ENCODE results near the gene NDUFB10.

Gene NDUFB10

GRCh38 chr16:1914084-1914608, 45.2 kb upstream of the NDUFB10 start:
- no peak overlapping the region for H3K4me3 ChIP-seq
- H3K4me1 ChIP-seq = peaks cover 0 to 14% (median 4%) of the 10 kb centered on the region in 4 donors
- intact Hi-C loops (cut with DNase I; ENCODE audit: low total_unique reads) = no loop called here
- H3K27me3 ChIP-seq = peaks cover 0 to 84% of the 10 kb centered on the region in 2 donors
- no peak for DNase-seq
- H3K27ac ChIP-seq = no peak overlapping the region
- H3K9me3 ChIP-seq = no peaks in the 10 kb centered on the region
- no peak for TF ChIP-seq CTCF (IDR thresholded peaks at IDR 0.05)
- H3K36me3 ChIP-seq = no peaks in the 10 kb centered on the region

- no peak for DNase-seq
- no peaks in the 10 kb centered on the region for H3K36me3 ChIP-seq
- no peak overlapping the region for H3K4me3 ChIP-seq
- intact Hi-C loops (cut with DNase I; ENCODE audit: low total_unique reads) = no loop called here
- no peaks in the 10 kb centered on the region for H3K9me3 ChIP-seq
- H3K27ac ChIP-seq = no peak overlapping the region
- H3K4me1 ChIP-seq = peaks cover 0 to 14% (median 4%) of the 10 kb centered on the region in 4 donors
- peaks cover 0 to 84% of the 10 kb centered on the region in 2 donors for H3K27me3 ChIP-seq
- no peak for TF ChIP-seq CTCF (IDR thresholded peaks at IDR 0.05)
Measured at GRCh38 chr16:1914988-1915387, 44.4 kb upstream of the NDUFB10 start.

GRCh38 chr16:1915732-1916639, 43.4 kb upstream of the NDUFB10 start:
- intact Hi-C loops (cut with DNase I; ENCODE audit: low total_unique reads) = no loop called here
- no peaks in the 10 kb centered on the region for H3K36me3 ChIP-seq
- no peak overlapping the region for H3K27ac ChIP-seq
- no peak overlapping the region for H3K4me3 ChIP-seq
- peaks cover 0 to 89% of the 10 kb centered on the region in 2 donors for H3K27me3 ChIP-seq
- no peak for DNase-seq
- TF ChIP-seq CTCF (IDR thresholded peaks at IDR 0.05) = no peak
- no peaks in the 10 kb centered on the region for H3K9me3 ChIP-seq
- peaks cover 0 to 14% (median 4%) of the 10 kb centered on the region in 4 donors for H3K4me1 ChIP-seq

- H3K4me1 ChIP-seq = peaks cover 0 to 14% (median 4%) of the 10 kb centered on the region in 4 donors
- DNase-seq = no peak
Measured at GRCh38 chr16:1916640-1916990, 42.7 kb upstream of the NDUFB10 start.

GRCh38 chr16:1917056-1917664, 42.2 kb upstream of the NDUFB10 start:
- Histone ChIP-seq H3K36me3 (no peaks in the 10 kb centered on the region), H3K27ac (no peak overlapping the region), H3K9me3 (no peaks in the 10 kb centered on the region), H3K4me1 (peaks cover 0 to 14% (median 4%) of the 10 kb centered on the region in 4 donors), H3K27me3 (peaks cover 0 to 92% of the 10 kb centered on the region in 2 donors), H3K4me3 (no peak overlapping the region)
- TF ChIP-seq CTCF (IDR thresholded peaks at IDR 0.05) = no peak
- DNase-seq = no peak
- intact Hi-C loops (cut with DNase I; ENCODE audit: low total_unique reads) = no loop called here

More at GRCh38 chr16:1916640-1916990, 42.7 kb upstream of the NDUFB10 start:
- no peak overlapping the region for H3K4me3 ChIP-seq
- intact Hi-C loops (cut with DNase I; ENCODE audit: low total_unique reads) = no loop called here
- no peaks in the 10 kb centered on the region for H3K9me3 ChIP-seq
- no peak overlapping the region for H3K27ac ChIP-seq
- peaks cover 0 to 92% of the 10 kb centered on the region in 2 donors for H3K27me3 ChIP-seq
- TF ChIP-seq CTCF (IDR thresholded peaks at IDR 0.05) = no peak
- no peaks in the 10 kb centered on the region for H3K36me3 ChIP-seq

Measured in tibial artery (tissue), 4 donors.